Measurements from ENCODE around the gene OR51G1.
A peak's percentile ranks its signal among the peaks of the same experiment; 100 is the strongest.
"Not testable (repeated sequence)": the region's sequence is repeated elsewhere in the genome, so short reads cannot be mapped to it uniquely, and the experiment has no call there.

Gene OR51G1, protein sequence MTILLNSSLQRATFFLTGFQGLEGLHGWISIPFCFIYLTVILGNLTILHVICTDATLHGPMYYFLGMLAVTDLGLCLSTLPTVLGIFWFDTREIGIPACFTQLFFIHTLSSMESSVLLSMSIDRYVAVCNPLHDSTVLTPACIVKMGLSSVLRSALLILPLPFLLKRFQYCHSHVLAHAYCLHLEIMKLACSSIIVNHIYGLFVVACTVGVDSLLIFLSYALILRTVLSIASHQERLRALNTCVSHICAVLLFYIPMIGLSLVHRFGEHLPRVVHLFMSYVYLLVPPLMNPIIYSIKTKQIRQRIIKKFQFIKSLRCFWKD

DNA sequence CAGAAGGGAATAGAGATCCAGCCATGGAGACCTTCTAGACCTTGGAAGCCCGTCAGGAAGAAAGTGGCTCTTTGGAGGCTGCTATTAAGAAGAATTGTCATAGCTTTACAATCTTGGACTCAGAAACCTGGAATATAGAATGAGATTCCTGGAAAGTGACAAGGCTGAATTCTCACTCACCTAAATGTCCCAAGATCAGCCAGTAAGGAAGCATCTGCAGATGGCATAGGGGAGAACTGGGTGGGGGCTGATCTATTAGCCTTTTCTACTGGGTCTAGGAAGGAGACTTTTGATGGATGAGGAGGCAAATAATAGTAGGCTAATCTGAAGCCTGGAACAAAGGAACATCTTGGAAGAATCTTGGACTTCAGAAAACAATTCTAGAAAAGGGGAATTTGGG, at the start of gene OR51G1:
OR51G1 (minus strand) TSS at position 101 of the 400 bp plus-strand sequence; CDS start at position 101, 0 bp downstream.
- no peak for DNase-seq

DNA sequence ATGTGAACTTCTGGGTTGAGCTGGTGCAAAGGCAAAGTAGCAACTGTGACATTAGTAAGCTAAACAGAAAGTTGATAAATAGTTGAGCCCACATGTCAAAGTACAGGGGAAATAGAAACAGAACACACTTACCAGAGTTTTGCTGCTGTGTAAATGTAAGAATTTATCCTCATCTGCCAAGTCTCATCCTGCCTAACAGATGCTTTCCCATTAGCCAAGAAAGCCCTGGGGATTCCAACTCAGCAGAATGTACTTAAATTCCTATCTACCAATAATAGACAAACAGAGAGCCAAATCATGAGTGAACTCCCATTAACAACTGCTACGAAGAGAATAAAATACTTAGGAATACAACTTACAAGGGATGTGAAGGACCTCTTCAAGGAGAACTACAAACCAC, 38.7 kb upstream of the OR51G1 start:
- peak; percentile 31 for DNase-seq

GRCh38 chr11:4960877-4961276, 36.7 kb upstream of the OR51G1 start:
- DNase-seq: peak; percentile 75

DNA sequence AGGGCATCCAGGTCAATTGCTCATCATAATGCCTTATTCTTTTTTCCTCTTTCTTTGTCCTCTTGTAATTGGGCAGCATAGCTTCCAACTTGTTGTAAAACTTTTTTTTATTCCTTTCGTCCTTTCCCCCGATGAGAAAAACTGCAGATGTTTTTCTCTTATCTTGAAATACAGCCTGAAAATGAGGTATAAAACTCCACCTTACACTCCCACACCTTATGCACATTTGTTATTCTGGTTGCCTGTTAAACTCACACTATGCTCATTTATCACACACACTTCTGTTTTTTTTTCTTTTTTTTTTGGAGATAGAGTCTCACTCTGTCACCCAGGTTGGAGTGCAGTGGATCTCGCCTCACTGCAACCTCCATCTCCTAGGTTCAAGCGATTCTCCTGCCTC, 33.3 kb upstream of the OR51G1 start:
- no peak for DNase-seq

GRCh38 chr11:4955613-4956012, 31.5 kb upstream of the OR51G1 start, which contains the start of gene OR51A2:
TSS of gene OR51A2 (minus strand) at chr11:4955713. CDS start at chr11:4955713, 0 bp downstream.
- not testable (repeated sequence) for DNase-seq

DNA sequence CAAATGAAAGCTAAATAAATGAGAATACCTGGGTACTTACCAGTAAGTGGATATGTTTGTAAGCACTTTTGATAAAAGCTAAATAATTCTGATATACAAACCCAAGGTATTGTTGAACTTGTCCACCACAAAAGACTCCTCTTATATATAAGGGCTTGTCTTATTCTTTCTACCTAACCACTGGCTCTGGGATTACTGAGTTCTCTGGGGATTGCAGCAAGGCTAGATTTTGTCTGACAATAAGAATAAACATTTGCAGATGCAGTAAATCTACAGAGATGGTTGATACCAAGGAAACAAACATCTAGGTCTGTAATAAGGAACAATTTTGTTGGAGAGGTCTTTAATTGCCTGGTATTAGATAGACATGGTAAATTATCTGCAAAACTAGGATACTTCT, 23.4 kb upstream of the OR51G1 start, which contains the start of gene OR51A4:
OR51A4 (minus strand) TSS at position 101 of the 400 bp plus-strand sequence. CDS start 505 bp downstream, outside the sequence.
- DNase-seq: no peak

- DNase-seq: no peak
These were observed 12.6 kb upstream of the OR51G1 start for GRCh38 chr11:4936745-4937144.

DNA sequence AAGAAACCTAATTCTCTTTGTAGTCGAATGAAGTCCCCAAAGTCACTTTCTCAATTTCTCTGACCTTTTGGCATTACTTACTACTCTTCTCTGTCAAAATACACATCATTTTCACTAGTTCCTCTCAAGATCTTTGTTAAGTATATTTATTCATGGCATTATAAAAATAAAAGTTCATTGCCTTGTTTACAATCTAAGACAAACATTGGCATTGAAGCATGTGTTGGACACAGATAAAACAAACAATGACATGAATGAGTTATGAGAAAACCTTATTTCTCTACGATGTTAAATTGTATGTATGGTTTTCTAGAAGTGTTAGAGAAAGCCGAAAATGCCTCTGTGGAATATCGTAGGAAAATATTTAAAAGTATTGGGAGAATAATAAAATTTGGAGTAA, 8.6 kb upstream of the OR51G1 start:
- no peak for DNase-seq

DNA sequence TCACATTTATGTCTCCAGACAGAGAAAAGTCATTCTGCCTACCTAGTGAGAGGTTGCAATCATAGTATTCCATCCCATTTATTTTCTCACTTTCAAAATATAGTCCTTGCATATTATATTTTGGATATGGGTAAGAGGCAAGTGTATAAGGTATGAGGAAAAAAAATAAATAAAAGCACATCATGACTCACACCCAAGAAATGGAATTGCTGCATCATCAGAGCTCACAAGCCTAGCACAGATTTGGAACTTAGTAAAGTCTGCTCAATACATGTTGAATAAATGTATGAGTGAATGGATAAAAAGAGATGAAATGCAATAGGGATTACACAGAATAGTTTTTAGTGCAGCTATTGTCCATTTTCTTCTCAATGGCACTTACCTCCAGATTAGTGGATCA, 2.5 kb upstream of the OR51G1 start:
- no peak for DNase-seq

GRCh38 chr11:4922304-4922703, 1.8 kb downstream of the OR51G1 start:
- DNase-seq: no peak

DNA sequence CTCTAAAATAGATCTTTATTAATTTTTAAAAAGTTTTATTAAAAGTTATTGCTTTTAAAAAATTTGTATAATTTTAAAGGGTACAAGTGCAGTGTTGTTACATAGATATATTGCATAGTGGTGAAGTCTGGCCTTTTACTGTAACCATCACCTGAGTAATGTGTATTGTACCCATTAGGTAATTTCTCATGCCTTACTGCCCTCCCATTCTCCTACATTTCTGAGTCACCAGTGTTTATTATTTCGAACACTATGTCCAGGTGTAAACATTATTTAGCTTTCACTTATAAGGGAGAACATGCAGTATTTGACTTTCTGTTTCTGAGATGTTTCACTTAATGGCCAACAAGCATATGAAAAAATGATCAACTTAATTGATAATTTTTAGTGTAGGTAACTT, 2.3 kb downstream of the OR51G1 start:
- no peak for DNase-seq

DNA sequence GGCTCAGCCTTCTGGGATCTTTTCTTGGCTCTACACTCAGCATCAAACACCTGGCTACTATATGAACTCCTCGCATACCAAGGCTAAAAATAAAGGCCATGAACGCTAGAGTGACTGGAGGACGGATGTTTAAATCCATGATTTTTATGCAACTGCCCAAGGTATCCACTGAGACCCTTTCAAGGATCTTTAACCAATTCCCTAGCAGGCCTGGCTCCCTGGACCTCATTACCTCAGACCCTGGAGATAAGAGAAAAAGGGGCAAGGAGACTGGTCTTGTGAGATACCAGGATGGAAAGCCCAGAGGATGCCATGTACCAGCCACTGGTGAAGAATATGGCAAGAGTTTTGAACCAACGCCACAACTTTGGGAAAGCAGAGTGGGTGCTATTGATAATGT, 4.9 kb downstream of the OR51G1 start, which contains the start of gene OR51G2:
OR51G2 (minus strand) TSS at position 101 of the 400 bp plus-strand sequence. CDS start 3,687 bp downstream, outside the sequence.
- DNase-seq: no peak

DNA sequence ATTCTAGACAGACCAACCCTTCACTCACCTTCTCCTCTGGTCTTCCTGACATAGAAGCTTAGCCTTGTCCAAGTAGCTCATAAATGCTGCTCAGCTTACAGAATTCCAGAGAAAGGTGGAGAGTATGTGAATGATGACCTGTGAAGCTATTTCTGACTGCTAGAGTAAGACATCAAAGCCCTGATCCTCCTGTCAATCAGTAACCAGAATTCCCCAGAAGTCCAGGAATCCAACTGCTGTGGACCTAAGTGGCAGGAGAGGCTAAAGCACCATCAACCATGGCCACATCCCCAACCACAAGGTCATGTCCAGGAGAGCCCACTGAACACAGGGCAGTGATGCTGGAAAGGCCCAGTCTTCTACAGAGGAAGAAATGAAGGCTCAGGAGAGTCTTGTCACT, 7.6 kb downstream of the OR51G1 start:
- DNase-seq: no peak

- DNase-seq: no peak
These were observed 20.7 kb downstream of the OR51G1 start, which contains the start of gene OR51A7 for GRCh38 chr11:4903484-4903883. TSS of gene OR51A7 (plus strand) at chr11:4903783. CDS start at chr11:4907370, 3,587 bp downstream.

DNA sequence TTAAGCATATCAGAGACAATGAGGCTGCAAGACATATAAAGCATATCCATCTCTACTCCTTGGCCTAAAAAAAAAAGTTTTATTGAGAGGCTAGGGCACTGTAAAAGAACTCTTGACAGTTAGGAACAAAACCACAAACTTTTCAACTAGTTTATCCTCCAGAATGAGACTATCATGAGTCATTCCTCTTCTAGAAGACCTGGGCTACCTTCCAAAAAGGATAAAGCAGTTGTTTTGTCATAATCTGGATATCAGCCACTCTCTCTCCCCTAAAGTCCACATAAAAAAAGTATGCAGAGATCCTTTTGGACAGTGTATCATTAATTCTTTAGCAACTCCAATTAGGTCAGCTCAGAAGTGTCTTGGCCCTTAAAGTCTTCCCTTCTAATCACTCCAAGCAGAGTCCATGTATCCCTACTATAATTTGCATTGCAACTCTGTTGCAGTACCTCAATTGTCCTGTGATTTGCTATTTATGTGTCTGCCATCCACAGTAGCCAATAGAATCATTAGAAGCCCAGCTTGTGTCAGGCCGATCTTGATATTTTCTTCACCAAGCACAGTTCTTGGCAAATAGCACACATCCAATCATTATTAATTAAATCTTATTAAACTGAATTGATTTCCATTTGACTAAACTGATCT, 32.0 kb downstream of the OR51G1 start:
- no peak for DNase-seq

- DNase-seq: no peak
These were observed 33.9 kb downstream of the OR51G1 start for GRCh38 chr11:4890279-4890678.

DNA sequence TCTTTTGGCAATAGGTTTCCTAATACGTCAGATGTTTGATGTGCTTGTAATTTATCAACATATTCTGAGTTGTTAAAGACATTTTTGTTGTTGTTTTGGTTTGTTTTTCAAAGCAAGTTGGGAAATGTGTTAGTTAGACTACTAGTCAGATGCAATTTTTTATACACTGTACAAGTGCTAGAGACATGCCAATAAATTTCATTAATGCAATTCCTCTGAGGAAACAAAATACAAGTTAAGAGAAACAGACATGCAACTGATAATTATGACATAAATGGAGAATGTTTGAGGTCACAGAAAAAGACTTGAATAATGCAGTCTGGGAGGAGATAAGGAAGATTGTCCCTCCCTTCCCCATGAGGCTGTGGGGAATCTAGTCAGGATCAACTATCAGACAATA, 36.5 kb downstream of the OR51G1 start:
- DNase-seq: no peak

- no peak for DNase-seq
These were observed 38.0 kb downstream of the OR51G1 start for GRCh38 chr11:4886186-4886585.

- DNase-seq: peak; percentile 5
These were observed 39.8 kb downstream of the OR51G1 start for GRCh38 chr11:4884361-4884760.

- peak; percentile 88 for DNase-seq
These were observed 41.6 kb downstream of the OR51G1 start for GRCh38 chr11:4882543-4882942.

DNA sequence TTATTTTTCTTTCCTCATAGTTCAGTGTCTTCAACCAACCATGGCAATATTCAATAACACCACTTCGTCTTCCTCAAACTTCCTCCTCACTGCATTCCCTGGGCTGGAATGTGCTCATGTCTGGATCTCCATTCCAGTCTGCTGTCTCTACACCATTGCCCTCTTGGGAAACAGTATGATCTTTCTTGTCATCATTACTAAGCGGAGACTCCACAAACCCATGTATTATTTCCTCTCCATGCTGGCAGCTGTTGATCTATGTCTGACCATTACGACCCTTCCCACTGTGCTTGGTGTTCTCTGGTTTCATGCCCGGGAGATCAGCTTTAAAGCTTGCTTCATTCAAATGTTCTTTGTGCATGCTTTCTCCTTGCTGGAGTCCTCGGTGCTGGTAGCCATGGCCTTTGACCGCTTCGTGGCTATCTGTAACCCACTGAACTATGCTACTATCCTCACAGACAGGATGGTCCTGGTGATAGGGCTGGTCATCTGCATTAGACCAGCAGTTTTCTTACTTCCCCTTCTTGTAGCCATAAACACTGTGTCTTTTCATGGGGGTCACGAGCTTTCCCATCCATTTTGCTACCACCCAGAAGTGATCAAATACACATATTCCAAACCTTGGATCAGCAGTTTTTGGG, 42.2 kb downstream of the OR51G1 start, which contains the start of gene OR51T1:
OR51T1 (plus strand) TSS at position 41 of the 641 bp plus-strand sequence; CDS start at position 41, 0 bp downstream.
- peak; percentile 89 for DNase-seq

DNA sequence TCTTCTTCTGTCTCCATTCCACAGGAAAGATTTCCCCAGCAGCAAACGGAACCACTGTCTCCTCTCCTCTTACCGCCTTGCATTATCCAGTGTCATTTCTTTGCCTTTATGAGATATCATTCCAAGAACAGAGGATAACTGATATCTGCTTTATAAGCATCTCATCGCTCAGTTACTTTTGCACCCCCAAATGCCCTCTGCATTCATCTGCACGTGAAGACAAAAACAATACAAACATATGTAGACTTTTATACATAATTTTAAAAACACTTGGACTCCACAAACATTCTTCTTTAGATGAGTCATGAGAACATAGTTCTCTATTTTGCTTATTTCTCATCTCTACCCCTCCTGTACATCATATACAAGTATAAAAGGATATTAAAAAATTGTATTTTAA, 43.0 kb downstream of the OR51G1 start:
- DNase-seq: no peak
